Anterior cingulate cortex (tissue), 58 donors: Measurements from ENCODE around the gene TRIM39.
"Not testable (repeated sequence)": the region's sequence is repeated elsewhere in the genome, so short reads cannot be mapped to it uniquely, and the experiment has no call there.

Source experiments
- DNase-seq, 58 donors: peaks; one replicate each; lab custom pipeline; 2025; lab: John Stamatoyannopoulos, UW

Gene TRIM39

DNA sequence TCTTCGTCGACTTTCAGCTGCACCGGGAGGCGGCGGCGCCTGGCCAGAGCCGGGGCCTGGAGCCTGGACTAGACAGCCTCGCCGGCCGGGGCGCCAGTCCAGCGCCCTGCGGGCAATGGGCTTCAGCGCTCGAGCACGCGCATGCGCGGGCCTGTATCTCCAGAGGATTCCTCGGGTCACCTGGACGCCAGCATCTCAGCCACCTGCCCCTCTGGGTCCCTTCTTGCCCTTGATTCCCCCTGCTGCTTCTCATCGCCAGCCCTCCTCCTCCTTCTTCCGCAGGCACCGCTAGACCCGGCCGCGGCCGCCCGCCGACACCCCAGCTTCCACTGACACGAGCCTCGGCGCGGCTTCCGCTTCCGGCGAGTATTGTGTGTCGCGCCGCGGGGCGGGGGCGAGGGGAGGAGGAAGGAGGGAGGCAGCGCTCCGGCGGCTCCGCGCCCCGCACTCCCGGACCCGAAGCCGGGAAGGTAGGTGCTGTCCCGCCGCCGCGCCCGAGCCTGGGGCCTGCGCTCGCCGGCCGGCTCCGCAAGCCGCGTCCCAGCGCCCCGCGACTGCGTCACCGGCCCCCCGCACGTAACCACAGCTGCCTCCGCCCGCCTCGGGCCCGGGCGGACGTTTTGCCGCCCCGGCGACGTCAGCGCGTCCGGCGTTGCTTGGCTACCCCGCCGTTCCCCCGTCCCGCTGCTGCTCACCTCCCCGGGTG, at the start of gene TRIM39:
TRIM39 (plus strand) TSS at position 402 of the 706 bp plus-strand sequence. CDS start 2,391 bp downstream, outside the sequence.
- DNase-seq, result peak; percentile 53 to 97 (median 88)

DNA sequence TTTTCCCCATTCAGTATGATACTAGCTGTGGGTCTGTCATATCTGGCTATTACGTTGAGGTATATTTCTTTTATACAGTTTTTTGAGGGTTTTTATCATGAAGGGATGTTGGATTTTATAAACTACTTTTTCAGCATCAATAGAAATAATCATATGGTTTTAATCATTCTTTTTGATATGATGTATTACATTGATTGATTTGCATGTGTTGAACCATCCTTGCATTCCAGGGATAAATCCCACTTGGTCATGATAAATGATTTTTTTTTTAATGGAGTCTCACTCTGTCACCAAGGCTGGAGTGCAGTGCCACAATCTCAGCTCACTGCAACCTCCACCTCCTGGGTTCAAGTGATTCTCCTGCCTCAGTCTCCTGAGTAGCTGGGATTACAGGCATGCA, 45.7 kb upstream of the TRIM39 start:
- DNase-seq, result not testable (repeated sequence)

DNA sequence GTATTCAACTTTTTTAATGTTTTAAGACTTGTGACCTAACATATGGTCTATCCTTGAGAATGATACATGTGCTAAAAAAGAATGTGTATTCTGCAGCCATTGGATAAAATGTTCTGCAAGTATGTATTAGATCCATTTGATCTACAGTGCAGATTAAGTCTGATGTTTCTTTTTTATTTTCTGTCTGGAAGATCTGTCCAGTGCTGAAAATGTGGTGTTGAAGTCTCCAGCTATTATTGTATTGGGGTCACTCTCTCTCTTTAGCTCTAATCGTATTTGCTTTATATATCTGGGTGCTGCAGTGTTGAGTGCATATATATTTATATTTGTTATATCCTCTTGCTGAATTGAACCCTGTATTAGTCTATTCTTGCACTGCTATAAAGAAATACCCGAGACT, 44.2 kb upstream of the TRIM39 start:
- DNase-seq, result no peak

DNA sequence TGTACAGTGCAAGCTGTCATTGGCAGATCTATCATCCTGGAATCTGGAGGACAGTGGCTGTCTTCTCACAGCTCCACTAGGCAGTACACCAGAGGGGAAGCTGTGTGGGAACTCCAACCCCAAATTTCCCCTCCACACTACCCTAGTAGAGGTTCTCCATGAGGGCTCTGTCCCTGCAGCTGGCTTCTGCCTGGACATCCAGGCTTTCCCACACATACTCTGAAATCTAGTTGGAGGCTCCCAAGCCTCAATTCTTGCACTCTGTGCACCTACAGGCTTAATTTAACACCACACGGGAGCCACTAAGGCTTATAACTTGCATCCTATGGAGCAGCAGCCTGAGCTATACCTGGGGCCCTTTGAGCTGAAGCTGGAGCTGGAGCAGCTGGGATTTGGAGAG, 43.0 kb upstream of the TRIM39 start:
- no peak for DNase-seq

DNA sequence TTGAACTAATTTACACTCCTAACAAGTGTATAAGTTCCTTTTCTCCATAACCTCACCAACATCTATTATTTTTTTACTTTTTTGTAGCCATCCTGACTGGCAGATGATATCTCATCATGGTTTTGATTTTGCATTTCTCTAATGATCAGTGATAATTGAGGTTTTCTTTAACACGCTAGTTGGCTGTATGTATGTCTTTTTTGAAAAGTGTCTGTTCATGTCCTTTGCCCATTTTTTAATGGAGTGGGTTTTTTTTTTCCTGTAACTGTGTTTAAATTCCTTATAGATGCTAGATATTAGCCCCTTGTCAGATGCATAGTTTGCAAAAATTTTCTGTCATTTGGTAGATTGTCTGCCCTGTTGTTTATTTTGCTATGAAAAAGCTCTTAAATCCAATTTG, 39.6 kb upstream of the TRIM39 start:
- DNase-seq, result no peak

DNA sequence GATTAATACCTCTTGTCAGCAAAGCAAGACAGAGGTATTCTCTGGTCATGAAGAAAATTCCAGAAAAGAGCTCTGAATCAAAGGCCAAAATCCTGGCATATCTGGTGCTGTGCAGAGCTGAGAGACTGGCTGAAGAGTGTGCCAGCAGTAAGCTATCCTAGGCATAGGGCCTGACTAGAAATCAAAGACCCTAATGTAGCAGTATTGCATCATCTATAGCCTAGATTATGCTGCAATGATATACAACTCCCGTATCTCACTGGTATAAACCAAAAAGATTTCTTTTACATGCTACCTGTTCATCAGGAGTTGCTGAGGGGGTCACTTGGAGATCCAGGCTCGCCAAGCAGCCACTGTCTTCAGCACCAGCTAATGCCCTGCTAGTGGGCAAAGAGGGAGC, 30.9 kb upstream of the TRIM39 start:
- DNase-seq, result no peak

DNA sequence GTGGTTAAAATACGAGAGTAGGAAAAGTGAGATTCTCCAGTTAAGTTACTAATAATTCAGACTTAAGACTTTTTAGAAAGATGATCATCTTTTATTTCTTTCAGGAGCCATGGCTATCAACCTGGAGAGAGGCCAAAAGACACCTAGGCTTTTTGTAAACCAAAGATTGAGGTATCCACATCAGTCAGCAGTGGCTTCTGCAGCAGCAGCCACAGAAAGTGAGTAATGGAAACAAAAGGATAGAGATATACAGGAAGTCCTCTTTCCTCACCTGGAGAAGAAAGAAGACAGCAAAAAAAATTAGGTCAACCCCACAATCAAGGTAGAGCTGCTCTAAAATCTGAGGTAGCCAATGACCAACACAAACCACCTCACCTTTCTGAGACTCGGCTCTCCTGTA, 22.7 kb upstream of the TRIM39 start:
- DNase-seq, result no peak

DNA sequence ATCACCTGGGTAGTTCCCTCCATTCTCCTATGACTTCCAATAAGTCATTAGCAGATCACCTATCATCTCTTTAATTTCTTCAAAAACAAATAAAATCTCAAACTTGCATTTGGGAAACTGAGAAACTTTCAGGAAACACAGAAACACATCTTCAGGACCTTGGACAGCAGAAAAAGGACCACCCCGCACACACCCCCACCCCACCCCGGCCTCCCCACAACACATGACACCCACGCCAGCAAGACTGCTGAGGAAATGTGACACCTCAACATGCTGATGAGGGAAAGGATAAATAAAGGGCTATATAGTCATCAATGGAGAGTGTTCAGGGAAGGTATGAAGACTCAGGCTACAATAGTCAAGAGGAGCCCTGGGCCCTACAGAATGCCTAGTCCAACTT, 15.6 kb upstream of the TRIM39 start:
- DNase-seq, result no peak

DNA sequence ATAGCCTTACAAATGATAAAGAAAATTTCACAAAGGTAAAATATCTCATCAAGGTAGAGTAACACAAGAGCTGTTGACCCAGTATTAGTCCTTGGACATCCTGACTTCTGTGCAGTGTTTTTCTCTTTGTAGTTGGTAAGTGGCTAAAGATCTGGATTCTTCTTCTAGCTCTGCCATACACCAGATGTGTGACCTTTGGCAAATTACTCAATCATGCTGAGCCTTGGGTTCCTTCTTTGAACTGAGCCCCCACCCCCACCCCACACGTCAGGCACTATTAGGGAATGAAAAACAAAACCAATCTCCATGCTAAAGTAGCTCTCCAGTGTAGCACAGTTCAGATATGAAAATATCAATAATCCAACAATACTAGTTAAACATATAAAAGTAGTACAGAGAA, 15.1 kb upstream of the TRIM39 start:
- DNase-seq, result no peak

DNA sequence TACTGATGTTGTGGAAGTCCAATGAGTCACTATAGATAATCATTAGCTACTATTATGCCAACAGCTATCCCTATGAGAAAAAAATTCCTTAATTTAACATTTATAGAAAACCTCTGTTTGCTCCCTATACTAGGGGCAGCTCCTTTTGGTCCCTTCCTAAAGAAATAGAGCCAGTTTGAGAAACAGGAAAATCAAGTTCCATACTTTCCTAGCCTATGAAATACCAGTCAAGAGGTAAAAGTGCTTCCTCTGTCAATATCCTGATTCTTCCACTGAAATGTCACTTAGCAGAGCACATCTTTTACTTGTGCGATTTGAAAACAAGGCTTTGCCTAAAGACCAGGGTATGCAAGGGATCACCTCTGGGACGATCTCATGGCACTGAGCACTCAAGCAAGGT, 14.5 kb upstream of the TRIM39 start:
- DNase-seq, result no peak

DNA sequence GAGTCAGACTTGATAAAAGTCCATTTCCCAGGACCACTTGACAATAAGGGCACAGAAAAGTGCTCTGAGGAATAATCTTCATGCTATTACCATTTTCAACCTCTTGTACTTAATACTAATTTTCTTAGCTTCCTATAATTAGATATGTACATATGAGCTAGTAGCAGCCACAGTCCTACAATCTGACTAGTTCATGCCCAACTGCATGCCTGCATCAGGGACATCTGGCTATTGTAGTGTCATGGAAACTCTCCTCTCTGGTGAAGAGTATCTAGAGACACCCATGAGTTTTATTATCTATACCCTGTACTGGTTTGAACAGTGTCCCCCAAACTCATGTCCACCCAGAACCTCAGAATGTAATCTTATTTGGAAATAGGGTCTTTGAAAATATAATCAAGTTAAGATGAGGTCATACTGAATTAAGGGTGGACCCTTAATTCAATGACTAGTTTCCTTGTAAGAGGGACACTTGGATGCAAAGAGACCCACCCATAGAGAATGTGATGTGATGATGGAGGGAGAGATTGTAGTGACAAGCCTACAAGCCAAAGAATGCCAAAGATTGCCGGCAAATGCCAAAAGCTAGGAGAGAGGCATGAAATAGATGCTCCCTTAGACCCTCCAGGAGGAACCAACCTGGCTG, 13.9 kb upstream of the TRIM39 start:
- no peak for DNase-seq

DNA sequence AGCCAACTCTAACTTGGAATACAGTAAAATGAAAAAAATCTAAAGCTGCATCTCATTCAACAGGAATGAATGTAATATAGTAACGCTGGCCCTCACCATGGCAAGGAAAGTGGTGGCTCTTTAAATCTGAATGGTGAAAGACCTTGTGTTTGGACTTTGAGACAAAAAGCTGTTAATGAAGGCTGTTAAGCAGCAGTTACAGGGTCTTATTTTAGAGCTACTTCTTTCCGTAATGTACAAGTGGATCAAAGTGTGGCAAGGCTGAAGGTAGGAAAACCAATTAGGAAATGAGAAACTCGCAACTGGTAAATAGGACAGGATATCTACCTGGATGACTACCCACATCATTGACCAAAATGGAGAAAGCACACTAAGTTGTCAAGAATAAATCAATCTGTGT, 11.6 kb upstream of the TRIM39 start:
- DNase-seq, result no peak

DNA sequence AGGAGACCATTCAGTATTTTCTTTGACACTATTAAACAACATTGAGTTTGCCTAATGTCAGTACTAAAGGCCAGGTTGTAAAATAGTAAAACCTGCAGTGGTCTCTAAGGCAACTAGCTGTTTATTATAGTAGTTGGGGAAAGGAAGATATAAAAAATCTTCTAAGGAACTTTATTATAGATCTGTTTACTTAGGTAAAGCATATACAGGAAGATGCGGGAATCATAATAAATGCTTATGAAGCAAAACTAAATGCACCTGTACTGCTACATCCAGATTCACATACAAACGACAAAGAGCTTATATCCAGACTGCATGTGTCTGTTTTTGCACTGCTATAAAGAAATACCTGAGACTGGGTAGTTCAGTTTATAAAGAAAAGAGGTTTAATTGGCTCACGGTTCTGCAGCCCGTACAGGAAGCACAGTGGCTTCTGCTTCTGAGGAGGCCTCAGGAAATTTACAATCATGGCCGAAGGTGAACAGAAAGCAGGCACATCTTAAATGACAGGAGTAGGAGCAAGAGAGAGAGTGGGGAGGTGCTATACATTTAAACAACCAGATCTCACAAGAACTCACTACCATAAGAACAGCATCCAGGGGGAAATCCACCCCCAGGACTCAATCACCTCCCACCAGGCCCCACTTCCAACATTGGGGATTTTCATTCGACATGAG, 8.7 kb upstream of the TRIM39 start:
- DNase-seq, result no peak

DNA sequence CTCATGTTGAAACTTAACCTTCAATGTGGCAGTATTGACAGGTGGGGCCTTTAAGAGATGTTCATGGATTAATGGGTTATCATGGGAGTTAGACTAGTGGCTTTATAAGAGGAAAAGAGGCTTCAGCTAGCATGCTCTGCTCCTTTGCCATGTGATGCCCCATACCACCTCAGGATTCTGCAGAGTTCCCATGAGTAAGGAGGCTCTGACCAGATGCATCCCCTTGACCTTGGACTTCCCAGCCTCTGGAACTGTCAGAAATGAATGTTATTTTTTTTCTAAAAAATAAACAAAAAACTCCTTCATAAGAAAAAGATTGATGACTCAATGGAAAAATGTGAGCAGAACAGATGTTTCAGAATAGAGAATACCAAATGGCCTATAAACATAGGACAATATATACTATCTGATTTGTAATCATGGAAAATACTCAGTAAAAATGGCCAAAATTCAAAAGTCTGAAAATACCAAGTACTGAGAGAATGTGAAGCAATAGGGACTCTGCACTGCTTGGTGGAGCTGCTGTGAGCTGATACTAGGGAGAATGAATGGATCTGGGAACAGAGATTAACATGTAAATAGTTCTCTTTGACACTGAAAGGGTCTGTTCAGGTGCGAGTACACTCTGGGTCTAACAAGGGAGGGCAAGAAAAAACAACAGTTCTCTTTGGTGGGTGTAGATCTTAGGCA, 7.4 kb upstream of the TRIM39 start:
- DNase-seq, result no peak

DNA sequence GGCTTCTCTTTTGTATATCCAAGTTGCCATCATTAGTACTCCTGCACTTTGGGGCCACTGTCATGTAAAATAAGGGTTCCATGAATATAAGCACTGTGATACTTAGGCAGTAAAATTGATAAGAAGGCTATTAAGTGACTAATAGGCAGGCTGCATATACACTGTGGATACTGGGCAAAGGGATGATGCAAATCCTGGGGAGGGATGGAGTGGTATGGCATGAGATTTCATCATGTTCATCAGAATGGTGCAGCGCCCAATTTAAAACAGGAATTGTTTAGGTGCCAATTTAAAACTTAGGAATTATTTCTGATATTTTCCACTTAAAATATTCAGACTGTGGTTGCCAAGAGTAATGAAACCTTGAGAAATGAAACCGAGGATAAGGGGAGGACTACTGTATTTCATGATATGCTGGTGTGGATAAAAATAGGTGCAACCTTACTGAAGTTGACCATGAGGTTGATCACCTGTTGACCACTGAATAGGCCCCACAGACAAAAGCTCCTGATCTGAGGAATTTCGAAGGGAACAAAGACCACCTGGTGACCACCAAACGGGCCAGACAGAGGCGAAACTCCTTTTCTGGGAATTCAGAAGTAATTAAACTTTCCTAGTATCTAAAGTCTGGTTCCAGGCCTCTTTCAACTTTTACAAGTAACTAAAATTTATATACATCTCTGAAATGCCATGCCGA, 4.9 kb upstream of the TRIM39 start:
- DNase-seq, result no peak

DNA sequence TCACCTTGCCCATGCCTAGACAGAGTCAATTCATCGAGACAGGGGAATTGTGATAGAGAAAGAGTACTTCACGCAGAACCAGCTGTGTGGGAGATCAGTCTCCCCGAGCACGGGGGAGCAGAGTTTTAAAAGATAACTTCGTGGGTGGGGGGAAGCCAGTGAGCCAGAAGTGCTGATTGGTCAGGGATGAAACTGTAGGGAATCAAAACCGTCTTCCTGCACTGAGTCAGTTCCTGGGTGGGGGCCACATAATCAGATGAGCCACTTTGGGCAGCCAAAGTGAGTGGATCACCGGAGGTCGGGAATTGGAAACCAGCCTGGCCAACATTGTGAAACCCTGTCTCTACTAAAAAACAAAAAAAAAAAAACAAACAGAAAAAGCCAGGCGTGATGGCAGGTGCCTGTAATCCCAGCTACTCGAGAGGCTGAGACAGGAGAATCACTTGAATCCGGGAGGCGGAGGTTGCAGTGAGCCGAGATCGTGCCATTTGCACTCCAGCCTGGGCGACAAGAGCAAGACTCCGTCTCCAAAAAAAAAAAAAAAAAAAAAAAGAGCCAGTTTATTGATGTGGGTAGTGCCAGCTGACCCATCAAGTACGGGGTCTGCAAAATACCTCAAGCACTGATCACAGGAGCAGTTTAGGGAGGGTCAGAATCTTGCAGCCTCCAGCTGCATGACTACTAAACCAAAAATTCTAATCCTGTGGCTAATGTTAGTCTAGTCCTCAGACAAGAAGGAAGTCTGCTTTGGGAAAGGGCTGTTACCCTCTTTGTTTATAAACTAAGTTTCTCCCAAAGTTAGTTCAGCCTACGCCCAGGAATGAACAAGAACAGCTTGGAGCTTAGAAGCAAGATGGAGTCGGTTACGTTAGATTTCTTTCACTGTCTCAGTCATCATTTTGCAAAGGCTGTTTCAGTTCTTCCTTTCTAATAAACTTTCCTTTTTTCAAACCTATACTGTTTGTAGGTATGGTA, 3.9 kb upstream of the TRIM39 start:
- no peak for DNase-seq

DNA sequence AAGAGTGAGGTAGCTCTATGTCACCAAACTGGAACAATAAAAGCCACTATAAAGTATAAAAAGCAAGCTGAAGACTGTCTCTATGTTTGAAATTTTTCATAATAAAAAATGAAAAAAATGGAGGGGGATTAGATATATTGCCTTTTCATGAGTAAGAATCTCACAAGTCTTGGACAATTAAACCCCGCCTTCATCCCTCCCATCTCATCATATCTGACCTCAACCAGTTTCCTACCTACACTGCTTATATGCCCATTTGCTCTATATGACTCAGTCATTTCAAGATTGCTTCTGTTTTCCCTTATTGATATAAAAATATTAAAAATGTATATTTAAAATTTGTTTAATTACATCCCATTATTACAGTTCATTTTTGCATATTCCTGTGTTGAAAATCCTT, 2.9 kb upstream of the TRIM39 start:
- no peak for DNase-seq

DNA sequence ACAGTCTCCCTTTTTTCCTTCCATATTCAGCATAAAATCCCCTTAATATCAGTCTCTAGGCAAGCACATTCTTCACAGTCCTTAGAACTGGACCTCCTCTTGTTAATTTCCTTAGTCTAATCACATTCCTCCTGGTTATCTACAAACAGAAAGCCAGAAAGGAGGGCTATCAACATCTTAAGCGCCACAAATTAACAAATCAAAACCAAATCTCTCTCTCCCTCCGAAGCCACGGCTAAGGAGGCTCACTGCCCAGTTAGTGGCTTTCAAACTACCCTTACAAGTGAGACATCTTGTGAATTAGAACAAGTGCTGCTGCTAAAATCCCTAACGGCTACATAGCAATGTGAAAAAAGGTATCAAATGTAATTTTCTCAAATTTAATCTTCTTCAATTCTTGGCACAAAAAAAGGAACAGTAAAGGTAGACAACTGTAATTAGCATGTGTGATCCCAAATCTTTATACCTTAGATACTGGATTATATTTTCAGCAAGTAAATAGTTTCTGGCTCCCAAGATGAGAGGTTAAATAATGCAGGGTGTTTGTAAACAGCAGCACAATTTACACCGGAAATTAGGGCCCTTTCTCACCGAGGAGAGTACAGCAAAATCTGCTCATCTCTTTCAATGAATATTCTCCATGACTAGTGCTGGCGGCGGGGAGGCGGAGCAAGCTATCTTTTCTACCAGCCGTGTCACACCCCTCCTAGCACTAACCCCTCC, 1.4 kb upstream of the TRIM39 start:
- peak in 14 of 58 donors; percentile 2 to 42 (median 16) for DNase-seq
